ENCODE measurements around the gene ZNFX1. TPM values are rescaled to one million over a fixed set of nuclear protein-coding genes. Genes with fewer than 3 reads are reported as not detected.
A peak's percentile ranks its signal among the peaks of the same experiment; 100 is the strongest.
"Not testable (repeated sequence)": the region's sequence is repeated elsewhere in the genome, so short reads cannot be mapped to it uniquely, and the experiment has no call there.

Gene ZNFX1
- total RNA-seq, 1 donor from 2014 or later: 46.2 TPM

GRCh38 chr20:49252556-49253350 is 25.1 kb downstream of the ZNFX1 start:
- no peak for DNase-seq (ENCODE audit: low spot score)

- no peak for DNase-seq (ENCODE audit: low spot score)
Observed at GRCh38 chr20:49248879-49249665, 28.8 kb downstream of the ZNFX1 start.

GRCh38 chr20:49248301-49248700 is 29.6 kb downstream of the ZNFX1 start:
- no peak for DNase-seq (ENCODE audit: low spot score)

- DNase-seq (ENCODE audit: low spot score): no peak
Observed at GRCh38 chr20:49247792-49248191, 30.1 kb downstream of the ZNFX1 start.

GRCh38 chr20:49247169-49247723 is 30.6 kb downstream of the ZNFX1 start:
- DNase-seq (ENCODE audit: low spot score): no peak

DNA sequence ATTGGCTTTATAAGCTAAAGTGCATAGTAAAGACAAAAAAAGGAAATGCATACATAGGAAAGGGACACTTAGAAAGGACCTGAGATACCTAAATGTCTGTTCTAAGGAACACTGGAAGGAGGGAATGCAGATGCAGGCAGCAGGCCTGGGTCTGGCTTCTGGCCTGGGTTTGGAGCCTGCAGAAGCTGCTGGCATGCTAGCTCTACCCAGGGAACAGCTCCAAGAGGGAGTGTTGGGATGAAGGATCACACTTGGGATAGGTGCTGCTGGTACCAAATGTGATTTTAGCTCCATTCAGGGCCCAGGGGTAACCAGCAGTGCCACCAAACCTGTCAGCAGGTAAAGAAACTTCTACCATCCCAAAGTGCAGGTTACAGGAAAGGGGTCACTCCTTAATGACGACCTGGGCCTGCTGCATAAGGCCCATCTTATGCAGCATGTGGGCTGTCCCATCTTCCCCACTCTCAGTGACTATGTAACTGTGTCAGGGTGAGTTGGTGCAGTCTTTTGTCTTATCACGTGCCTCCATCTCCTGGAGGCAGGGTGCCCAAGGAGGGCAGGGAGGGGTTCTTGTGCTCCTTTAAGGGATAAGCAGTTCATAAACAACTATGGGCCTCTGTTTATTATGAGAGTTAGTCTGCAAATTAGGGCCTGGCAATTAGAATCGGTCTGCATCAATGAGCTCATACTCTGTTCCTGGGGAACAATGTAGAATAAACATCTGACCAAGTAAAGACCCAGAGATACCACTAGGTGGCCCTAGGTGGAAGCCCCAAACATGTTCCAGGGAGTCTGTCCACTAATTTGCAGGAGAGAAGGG is 31.7 kb downstream of the ZNFX1 start:
- DNase-seq (ENCODE audit: low spot score): no peak

- no peak for DNase-seq (ENCODE audit: low spot score)
Observed at GRCh38 chr20:49237531-49237930, 40.3 kb downstream of the ZNFX1 start.

GRCh38 chr20:49236301-49236700 is 41.6 kb downstream of the ZNFX1 start:
- no peak for DNase-seq (ENCODE audit: low spot score)

DNA sequence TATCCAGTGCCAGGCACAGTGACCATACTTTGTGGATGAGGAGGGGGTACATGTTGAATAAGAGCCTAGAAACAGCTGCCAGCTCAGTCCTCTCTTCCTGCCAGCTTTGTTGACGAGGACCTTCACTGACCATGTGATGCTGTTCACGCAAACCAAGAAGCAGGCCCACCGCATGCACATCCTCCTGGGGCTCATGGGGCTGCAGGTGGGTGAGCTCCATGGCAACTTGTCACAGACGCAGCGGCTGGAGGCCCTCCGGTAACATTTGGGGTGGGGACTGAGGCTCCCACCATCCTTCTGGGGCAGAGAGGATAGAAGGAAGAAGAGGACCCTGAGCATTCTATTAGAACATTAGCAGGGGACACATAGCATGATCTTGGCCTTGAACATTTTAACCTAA is 43.0 kb downstream of the ZNFX1 start:
- no peak for DNase-seq (ENCODE audit: low spot score)

- no peak for DNase-seq (ENCODE audit: low spot score)
Observed at GRCh38 chr20:49233226-49233625, 44.6 kb downstream of the ZNFX1 start.

DNA sequence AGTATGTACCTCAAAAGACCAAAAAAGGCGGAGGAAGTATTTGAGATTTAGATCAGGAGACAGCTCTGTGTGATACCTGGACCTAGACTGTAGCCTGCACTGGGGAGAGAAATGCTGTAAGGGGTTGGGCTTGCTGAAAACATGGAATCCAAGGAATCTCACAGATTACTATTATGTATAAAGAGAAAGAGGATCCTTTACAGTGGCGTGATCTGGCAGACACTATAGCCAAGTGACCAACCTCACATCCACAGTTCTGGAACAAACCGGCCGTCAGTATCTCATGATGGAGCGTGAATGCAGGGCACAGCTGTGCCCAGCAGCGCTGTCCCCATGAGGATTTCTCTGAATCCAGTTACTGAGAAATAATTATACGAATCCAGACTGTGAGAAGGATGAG is 46.4 kb downstream of the ZNFX1 start:
- DNase-seq (ENCODE audit: low spot score): no peak

DNA sequence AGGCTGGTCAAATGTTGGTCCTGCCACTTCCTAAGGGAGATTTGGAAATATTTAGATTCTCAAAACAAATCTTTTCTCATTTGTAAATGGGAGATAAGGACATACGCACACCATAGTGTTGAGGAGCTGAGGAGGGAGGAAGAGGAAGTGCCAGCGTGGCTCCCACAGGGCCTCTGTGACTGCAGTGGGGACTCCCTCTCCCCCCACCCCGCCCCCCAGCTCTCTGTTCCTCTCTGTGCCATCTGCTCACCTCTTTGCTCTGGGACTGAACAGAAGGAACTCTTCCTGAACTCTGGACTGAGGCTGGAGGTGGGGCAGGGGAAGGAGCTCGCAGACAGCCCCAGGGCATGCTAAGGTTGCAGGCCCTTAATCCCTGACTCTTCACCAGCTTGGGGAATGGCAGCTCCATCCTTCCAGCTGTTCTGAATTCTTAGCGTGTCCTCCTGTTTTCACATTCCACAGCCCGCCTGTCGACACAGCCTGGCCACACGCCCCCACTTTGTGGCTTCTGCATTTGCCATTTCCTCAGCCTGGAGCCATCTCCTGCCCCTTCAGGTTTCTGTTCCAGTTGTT is 47.2 kb downstream of the ZNFX1 start:
- DNase-seq (ENCODE audit: low spot score): no peak

GRCh38 chr20:49230021-49230420 is 47.8 kb downstream of the ZNFX1 start:
- DNase-seq (ENCODE audit: low spot score): no peak

- DNase-seq (ENCODE audit: low spot score): no peak
Observed at GRCh38 chr20:49229381-49229780, 48.5 kb downstream of the ZNFX1 start.

- DNase-seq (ENCODE audit: low spot score): no peak
Observed at GRCh38 chr20:49228676-49229075, 49.2 kb downstream of the ZNFX1 start.

GRCh38 chr20:49225896-49226295 is 52.0 kb downstream of the ZNFX1 start:
- no peak for DNase-seq (ENCODE audit: low spot score)

DNA sequence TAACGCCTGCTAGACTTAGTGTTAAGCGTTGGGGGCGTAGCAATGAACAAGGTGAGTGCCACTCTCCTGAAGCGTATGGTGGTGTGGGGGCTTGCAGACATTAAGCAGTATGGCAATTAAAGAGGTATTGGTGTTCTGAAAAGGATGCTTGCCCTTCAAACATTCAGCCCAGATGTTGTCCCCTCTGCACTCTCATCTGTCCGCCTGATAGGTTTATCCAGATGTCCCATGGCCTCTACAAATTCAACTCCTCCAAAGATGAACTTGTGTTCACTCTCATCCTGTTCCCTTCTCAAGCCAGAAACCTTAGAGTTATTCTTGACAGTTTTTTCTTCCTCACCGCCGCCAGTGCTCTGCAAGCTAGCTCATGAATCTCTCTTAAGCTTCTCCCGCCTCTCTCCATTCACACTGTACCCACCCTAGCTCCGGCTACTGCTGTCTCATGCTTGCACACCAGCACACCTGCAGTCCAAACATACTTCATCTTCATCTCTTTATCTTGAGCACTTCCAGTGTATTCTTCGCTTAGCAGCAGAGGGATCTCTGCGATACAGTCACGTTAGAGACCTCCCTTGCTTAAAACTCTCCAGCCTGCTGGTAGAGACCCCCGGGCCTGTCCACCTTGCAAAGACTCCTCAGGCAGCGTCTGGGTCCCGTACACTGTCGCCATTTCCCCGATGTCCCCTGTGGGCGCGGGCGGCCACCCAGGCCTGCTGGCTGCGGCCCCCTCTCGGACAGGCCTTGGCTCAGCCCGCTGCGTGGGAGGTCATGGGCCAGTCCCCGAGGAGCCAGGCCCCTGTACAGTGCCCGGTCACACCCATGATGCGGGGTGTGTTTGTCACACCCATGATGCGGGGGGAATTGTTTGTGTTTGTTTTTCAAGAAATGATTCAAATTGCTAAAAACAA is 57.7 kb downstream of the ZNFX1 start:
- DNase-seq (ENCODE audit: low spot score): no peak

- peak; percentile 98 for DNase-seq (ENCODE audit: low spot score)
Observed at GRCh38 chr20:49219091-49219923, 58.5 kb downstream of the ZNFX1 start, which contains the start of gene DDX27. DDX27 (plus strand) TSS chr20:49219416; CDS start chr20:49219449, 33 bp downstream.

- not testable (repeated sequence) for DNase-seq (ENCODE audit: low spot score)
Observed at GRCh38 chr20:49218739-49219090, 59.1 kb downstream of the ZNFX1 start.

Measured in ureter (tissue), 1 donor.